Stimulated activated CD8-positive, alpha-beta memory T cell treated with anti-CD3 and anti-CD28 coated beads, Interleukin-12 subunit alpha, Interleukin-12 subunit beta, amount 100 ng/mL, for 4 hours (primary cell): ENCODE data around the gene KCNH5.

Source experiments
- DNase-seq: peaks from one replicate; pipeline ENCODE4 v3.0.0-alpha.2; 2020; ENCODE audit warnings: low read depth

KCNH5 gene

GRCh38 chr14:62739647-62740046, 305.6 kb downstream of the KCNH5 start:
- DNase-seq: no peak

DNA sequence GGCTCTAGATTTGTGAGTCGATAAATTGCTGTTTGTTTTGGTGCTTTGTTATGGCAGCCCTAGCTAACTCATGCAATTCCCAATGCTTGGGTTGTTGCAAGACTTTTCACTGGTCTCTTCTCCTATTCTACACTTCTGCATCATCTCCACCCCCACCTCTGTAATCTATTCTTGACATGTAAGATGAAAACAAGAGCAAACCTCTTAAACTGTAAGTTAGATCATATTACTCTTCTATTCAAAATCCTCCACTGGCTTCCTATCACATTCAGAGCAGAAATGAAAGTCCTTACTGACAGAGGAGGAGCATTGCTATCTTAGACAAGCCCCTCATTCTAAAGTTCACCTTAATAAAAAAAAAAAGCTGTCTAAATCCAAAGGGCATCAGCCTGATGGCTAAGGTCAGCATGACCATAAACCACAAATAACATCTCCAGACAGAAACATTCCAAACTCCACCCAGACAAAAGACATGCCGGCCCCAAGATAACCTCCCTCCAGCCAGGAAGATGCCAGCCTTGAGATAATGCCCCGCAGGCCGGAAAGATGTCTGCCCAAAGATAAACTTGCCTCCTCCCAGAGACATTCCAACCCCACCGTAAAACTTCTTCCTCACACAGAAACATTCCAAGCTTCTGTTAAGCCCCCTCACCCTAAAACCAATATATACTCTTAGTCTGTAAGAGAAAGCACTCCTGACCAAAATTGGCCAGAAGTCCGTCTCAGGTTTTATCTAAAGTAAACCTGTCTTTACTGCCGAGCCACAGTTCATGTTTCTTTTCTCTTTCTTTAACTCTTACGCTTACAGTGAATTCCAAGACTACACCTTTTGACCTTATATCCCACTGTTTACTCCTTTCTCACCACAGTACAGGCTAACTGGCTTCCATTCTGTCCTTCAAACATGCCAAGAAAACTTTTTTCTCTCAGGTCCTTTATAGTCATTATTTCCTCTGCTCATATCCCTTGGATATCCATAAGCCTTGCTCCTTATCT, 308.9 kb downstream of the KCNH5 start:
- no peak for DNase-seq

- DNase-seq: no peak
Measured at GRCh38 chr14:62734831-62735230, 310.4 kb downstream of the KCNH5 start.

GRCh38 chr14:62722406-62722805, 322.9 kb downstream of the KCNH5 start:
- no peak for DNase-seq

DNA sequence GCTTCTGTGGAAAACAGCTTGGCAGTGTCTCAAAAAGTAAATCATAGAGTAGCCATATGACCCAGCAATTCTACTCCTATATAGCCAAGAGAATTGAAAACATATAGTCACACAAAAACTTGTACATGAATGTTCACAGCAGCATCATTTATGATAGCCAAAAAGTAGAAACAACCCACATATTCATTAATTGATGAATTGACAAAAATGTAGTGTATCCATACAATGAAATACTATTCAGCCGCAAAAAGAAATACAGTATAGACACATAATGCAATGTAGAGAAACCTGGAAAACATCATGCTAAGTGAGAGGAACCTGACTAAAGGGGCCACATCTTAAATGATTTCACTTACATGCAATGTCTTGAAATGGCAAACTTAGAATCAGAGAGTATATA, 326.6 kb downstream of the KCNH5 start:
- DNase-seq: no peak

- DNase-seq: no peak
Measured at GRCh38 chr14:62711351-62712023, 333.8 kb downstream of the KCNH5 start.

GRCh38 chr14:62710811-62711210, 334.4 kb downstream of the KCNH5 start:
- DNase-seq: no peak

DNA sequence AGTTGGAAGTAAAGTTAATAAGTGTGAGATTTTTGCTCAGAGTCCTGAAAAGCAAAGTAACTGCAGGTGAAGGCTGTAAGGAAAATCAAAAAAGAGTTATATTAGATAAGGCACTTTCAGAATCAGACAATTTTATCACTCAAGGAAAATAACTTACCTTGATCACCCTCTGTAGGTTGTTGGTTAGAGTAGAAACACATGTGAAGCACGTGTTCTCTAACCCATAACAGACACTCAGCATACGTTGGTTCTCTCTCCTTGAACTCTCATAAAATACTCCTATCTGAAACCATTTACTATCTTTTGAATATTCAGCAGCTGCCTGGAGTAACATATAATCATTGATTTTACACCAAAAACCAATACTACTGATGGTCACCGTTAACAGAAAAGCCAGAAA, 335.5 kb downstream of the KCNH5 start:
- DNase-seq: no peak

DNA sequence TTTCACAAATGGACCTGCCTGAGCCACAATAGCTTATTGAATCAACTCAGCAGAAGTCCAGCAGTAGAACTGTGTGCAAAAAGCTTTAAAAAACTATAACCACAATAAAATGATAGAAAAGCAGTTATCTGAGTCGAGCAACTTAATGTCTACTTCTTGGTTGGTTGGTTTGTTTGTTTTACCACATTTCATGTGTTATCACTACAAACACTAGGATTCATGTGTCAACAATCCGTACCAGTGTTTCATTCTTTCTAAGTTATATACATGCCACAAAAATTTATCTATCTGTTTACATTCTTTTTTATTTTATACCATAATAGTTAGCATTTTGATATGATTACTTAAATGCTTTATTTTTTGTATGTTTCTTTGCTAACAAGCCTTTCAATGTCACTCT, 339.0 kb downstream of the KCNH5 start:
- no peak for DNase-seq

DNA sequence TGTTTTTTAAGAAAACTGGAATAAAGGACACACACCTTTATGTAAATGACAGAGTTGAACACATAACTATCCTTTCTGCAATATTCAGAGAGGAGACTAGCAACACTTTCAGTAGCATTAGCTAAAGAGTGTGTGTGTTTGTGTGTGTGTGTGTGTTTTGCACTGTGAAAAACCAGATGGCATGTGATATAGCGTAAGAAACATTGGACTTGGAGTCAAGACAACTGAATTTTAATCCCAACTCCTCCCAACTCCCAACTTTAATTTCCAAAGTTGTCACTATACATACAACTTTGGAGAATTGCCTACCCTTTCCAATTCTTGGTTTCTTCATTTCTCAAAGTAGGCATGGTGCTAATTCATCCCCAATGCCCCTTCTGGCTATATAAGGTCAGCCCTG, 347.8 kb downstream of the KCNH5 start:
- no peak for DNase-seq

DNA sequence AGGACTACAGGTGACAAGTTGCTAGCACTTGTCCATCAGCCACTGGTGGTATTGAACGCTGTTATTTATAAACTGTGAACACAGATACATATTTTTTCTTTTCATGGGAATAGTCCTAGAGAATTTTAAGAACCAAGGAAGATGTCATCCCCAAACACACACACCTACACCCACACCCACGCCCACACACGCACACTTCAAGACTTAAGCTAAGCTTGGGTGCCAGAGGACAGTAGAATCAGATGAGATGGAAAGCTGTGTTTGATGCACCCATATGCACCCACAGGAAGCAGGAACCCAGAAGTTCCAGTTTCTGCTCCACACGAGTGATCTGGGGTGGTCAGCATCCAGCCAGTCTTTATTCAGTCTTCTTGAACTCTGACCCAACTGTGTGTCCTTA, 348.3 kb downstream of the KCNH5 start:
- no peak for DNase-seq

DNA sequence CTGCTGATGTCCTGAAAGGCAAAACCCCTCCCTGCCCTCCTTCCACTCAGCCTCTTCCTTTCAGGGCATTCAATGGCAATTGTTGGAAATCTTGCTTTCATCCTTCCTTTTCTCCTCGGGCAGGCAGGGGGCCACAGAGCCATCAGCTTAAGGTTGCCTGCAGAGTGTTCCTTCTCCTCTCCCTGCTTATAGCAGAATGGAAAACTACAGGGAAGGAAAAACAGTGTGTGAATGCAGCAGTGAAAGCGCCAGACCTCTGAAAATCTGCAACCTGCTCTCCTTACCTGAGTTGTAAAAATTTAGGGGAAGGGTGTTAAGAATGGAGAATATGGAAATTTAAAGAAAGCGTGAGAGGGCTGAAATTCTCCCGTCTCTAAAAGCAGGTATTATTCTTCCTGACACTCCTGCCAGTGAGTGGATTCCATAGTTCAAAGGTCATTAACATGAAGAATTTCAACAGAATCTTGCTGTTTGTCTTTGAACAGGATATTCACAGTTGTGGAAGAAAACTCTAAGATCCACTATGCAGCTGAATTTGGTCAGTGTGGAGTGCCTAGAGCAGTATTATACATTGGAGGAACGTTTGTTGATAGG, 348.8 kb downstream of the KCNH5 start:
- no peak for DNase-seq

GRCh38 chr14:62694075-62694474, 351.2 kb downstream of the KCNH5 start:
- DNase-seq: no peak

- DNase-seq: no peak
Measured at GRCh38 chr14:62692490-62693106, 352.7 kb downstream of the KCNH5 start.

DNA sequence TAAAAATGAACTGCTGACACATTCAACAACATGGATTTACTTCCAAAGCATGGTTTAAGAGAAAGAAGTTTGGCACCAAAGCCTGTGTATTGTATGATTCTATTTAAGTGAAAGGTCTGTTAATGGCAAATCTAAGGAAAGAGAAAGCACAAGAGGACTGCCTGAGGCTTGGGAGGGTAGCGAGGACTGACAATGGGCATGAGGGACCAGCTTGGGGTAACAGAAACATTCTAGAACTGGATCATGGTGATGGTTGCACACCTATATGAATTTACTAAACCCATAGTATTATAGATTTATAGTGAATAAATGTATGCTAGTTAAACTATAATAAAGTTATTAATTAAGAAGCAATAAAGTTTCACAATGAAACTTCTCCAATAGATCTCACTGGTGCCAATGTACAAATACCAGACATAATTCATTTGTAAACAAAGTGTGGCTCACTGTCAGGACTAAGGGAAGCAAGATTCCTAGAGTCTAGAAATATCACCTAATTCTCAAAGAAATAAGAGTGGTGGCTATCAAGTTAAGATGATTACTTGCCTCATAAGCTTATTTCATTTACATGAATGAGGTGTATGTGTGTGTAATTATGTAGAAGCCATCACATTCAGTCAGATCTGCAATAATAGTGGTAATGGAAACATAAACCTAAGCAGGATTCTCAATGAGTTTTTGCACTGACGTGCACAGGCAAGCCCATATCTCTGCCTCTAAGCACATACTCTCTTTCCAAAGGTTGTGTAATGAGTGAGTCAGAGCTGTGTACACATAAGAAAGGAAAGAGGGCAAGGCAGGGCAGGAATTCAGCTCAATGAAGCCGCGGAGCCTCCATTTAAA, 353.4 kb downstream of the KCNH5 start:
- DNase-seq: no peak

- DNase-seq: no peak
Measured at GRCh38 chr14:62689733-62690132, 355.5 kb downstream of the KCNH5 start.

DNA sequence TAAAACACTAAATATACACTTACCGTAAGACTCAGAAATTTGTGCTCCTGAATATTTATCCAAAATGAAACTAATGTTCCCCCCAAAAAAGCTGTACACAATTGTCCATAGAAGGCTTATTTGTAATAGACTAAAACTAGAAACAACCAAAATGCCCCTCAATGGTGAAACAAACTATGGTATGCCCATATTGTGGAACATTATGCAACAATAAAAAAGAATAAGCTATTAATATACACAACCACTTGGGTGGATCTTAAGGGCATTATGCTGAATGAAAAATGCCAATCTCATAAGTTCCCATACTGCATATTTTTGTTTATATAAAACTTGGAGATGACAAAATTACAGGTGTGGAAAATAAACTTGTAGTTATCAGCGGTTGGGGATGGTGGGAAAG, 357.4 kb downstream of the KCNH5 start:
- no peak for DNase-seq

DNA sequence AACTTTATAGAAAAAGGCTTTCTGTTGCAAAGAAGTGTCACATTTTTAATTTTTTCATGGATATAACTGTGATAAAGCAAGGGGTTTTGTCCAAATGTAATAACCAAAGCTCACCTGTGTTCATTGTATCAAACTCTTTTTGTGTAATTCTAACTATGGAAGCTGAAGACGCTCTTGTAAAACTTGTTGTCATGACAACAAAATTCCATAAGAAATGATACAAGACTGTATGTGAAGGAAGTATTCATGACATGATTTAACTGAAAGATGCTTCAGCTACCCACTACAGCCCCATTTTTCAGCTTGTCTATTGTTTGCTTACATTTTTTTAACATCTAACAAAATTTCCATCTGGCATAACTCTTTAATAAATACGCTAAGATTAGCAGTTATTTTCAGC, 360.9 kb downstream of the KCNH5 start:
- DNase-seq: no peak

- no peak for DNase-seq
Measured at GRCh38 chr14:62682208-62682607, 363.1 kb downstream of the KCNH5 start.

DNA sequence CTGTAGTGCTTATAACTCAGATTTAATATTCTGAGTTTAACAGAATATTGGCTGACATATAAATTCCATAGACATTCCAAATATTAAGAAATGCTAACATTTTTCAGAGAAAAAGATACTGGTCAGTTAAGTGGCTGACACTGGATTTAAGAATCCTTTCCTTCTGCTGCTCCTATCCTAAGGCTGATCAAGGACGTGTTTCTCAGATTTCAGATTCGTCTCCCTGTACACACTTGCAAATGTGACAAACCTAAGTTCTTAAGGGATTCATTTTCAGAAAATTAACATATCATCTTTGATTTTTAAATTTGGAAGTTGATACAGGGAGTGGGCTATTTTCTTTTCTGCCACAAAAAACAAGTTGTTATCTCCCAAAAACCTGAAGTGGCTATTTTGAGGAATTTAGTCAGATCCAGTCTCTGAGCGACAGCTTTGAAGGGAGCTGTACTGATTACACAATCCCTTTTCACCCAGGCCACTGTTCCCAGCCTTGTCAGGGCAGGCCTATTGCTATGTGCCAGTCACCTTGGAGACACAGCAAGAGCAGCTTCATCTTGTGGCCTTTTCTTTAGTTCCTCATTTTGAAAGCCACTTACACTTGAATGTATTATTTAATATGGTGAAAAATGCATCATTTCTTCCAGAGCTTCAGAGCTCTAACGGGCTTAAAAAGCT, 370.6 kb downstream of the KCNH5 start:
- no peak for DNase-seq
